ENCODE results near the gene DRAM1. TPM values are rescaled to one million over a fixed set of nuclear protein-coding genes. Genes with fewer than 3 reads are reported as not detected.

The DRAM1 gene
- total RNA-seq, 1 donor from 2014 or later: 148 TPM

GRCh38 chr12:101832030-101832429 is 45.4 kb upstream of the DRAM1 start:
- no peak overlapping the region for H3K27ac ChIP-seq
- intact Hi-C loops (cut with DNase I): loop anchor here (10.0 kb wide), 1 partner anchor 417 kb away; no protein-coding TSS in a partner anchor
- peaks cover 32% of the 10 kb centered on the region for H3K4me1 ChIP-seq
- H3K36me3 ChIP-seq: no peaks in the 10 kb centered on the region
- no peak for DNase-seq
- H3K4me3 ChIP-seq: no peak overlapping the region
- no peak for TF ChIP-seq CTCF (IDR thresholded peaks at IDR 0.05)
- ATAC-seq: no peak
- no peaks in the 10 kb centered on the region for H3K9me3 ChIP-seq
- no peaks in the 10 kb centered on the region for H3K27me3 ChIP-seq (ENCODE audit: low read depth)

- intact Hi-C loops (cut with DNase I): loop anchor here (10.0 kb wide), 1 partner anchor 424 kb away; no protein-coding TSS in a partner anchor
- peak in 1 of 2 donors; percentile 44 for ATAC-seq
- Histone ChIP-seq H3K9me3 (no peaks in the 10 kb centered on the region), H3K4me3 (no peak overlapping the region), H3K36me3 (no peaks in the 10 kb centered on the region), H3K4me1 (peaks cover 4% of the 10 kb centered on the region), H3K27me3 (ENCODE audit: low read depth) (no peaks in the 10 kb centered on the region), H3K27ac (no peak overlapping the region)
- no peak for DNase-seq
- no peak for TF ChIP-seq CTCF (IDR thresholded peaks at IDR 0.05)
Observed at GRCh38 chr12:101838628-101839323, 38.6 kb upstream of the DRAM1 start.

- Histone ChIP-seq H3K36me3 (no peaks in the 10 kb centered on the region), H3K27me3 (ENCODE audit: low read depth) (no peaks in the 10 kb centered on the region), H3K4me3 (no peak overlapping the region), H3K4me1 (peaks cover 4% of the 10 kb centered on the region), H3K9me3 (no peaks in the 10 kb centered on the region), H3K27ac (no peak overlapping the region)
- no peak for DNase-seq
- peak; percentile 87 for TF ChIP-seq CTCF (IDR thresholded peaks at IDR 0.05)
- peak; percentile 79 to 83 for ATAC-seq
- intact Hi-C loops (cut with DNase I): loop anchor here (10.0 kb wide), 1 partner anchor 425 kb away; no protein-coding TSS in a partner anchor
Observed at GRCh38 chr12:101839324-101840283, 37.8 kb upstream of the DRAM1 start.

GRCh38 chr12:101841069-101841468 is 36.3 kb upstream of the DRAM1 start:
- H3K36me3 ChIP-seq: no peaks in the 10 kb centered on the region
- TF ChIP-seq CTCF (IDR thresholded peaks at IDR 0.05): no peak
- DNase-seq (no peak), ATAC-seq (no peak)
- no peak overlapping the region for H3K4me3 ChIP-seq
- H3K27ac ChIP-seq: no peak overlapping the region
- peaks cover 4% of the 10 kb centered on the region for H3K4me1 ChIP-seq
- intact Hi-C loops (cut with DNase I): no loop called here
- no peaks in the 10 kb centered on the region for H3K9me3 ChIP-seq
- no peaks in the 10 kb centered on the region for H3K27me3 ChIP-seq (ENCODE audit: low read depth)

- intact Hi-C loops (cut with DNase I): no loop called here
- no peak overlapping the region for H3K27ac ChIP-seq
- no peak for TF ChIP-seq CTCF (IDR thresholded peaks at IDR 0.05)
- no peaks in the 10 kb centered on the region for H3K4me1 ChIP-seq
- H3K36me3 ChIP-seq: no peaks in the 10 kb centered on the region
- no peaks in the 10 kb centered on the region for H3K27me3 ChIP-seq (ENCODE audit: low read depth)
- ATAC-seq (no peak), DNase-seq (no peak)
- H3K9me3 ChIP-seq: no peaks in the 10 kb centered on the region
- H3K4me3 ChIP-seq: no peak overlapping the region
Observed at GRCh38 chr12:101845137-101845711, 32.2 kb upstream of the DRAM1 start.
